Measurements from ENCODE around the gene DAB1. TPM values are rescaled to one million over a fixed set of nuclear protein-coding genes. Genes with fewer than 3 reads are reported as not detected.

The DAB1 gene
- total RNA-seq, 3 donors from 2014 or later = 0.61 to 2.0 (median 0.92) TPM

DNA sequence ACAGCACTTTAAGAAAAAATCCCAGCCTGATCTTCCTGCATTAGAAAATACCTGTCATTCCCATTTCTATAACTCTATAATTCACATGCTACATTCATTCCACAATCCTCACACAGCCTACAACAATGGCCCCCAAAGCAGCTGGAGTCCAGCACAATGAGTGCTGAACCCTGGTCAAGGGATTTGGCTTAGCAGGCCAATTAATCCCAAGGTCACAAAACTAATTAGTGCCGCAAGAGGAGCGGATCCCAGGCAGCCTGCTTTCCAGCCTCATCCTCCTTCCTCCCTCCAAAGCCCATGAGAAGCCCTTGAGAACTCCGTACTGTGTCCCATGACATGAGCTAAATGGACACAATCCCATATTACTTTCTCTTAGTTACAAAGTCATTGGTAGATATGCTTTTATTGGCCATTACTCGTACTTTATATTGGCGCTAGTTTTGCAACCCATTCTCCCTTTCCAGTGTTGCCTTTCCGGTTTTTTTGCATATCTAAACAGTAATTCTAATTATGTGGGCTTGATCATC, 94.8 kb downstream of the DAB1 start:
- intact Hi-C loops (cut with DNase I, micrococcal nuclease) = no loop called here
- TF ChIP-seq, protein P1, sequence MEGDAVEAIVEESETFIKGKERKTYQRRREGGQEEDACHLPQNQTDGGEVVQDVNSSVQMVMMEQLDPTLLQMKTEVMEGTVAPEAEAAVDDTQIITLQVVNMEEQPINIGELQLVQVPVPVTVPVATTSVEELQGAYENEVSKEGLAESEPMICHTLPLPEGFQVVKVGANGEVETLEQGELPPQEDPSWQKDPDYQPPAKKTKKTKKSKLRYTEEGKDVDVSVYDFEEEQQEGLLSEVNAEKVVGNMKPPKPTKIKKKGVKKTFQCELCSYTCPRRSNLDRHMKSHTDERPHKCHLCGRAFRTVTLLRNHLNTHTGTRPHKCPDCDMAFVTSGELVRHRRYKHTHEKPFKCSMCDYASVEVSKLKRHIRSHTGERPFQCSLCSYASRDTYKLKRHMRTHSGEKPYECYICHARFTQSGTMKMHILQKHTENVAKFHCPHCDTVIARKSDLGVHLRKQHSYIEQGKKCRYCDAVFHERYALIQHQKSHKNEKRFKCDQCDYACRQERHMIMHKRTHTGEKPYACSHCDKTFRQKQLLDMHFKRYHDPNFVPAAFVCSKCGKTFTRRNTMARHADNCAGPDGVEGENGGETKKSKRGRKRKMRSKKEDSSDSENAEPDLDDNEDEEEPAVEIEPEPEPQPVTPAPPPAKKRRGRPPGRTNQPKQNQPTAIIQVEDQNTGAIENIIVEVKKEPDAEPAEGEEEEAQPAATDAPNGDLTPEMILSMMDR (IDR thresholded peaks at IDR 0.05) = no peak
- DNase-seq (no peak), ATAC-seq (no peak)
- H3K4me1 ChIP-seq (ENCODE audit: low read depth) = no peaks in the 10 kb centered on the region
- H3K36me3 ChIP-seq (ENCODE audit: low read depth) = no peaks in the 10 kb centered on the region
- no peak overlapping the region for H3K4me3 ChIP-seq
- no peaks in the 10 kb centered on the region for H3K9me3 ChIP-seq

DNA sequence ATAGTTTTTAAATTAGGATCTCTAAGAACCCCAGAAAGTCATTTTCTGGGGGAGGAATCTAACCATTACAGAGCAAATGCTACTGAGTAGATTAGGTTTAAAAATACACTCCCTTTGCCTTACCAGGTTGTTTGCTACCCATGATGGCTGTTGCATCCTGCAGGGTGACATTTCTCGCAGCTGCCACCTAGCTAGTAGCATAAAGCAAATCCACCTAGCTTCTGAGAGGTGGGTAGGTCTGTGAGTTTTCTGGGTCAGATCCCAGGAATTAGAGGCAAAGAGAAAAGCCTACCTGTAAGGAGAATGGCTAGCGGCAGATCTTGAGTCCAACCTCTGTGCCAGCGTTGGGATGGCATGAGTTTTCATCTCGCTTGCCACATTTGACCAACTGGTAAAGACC, 95.9 kb downstream of the DAB1 start:
- ATAC-seq (no peak), DNase-seq (no peak)
- Histone ChIP-seq H3K36me3 (ENCODE audit: low read depth) (no peaks in the 10 kb centered on the region), H3K4me1 (ENCODE audit: low read depth) (no peaks in the 10 kb centered on the region), H3K9me3 (no peaks in the 10 kb centered on the region), H3K4me3 (no peak overlapping the region)
- TF ChIP-seq, protein P1 (IDR thresholded peaks at IDR 0.05) = no peak
- intact Hi-C loops (cut with DNase I, micrococcal nuclease) = no loop called here

DNA sequence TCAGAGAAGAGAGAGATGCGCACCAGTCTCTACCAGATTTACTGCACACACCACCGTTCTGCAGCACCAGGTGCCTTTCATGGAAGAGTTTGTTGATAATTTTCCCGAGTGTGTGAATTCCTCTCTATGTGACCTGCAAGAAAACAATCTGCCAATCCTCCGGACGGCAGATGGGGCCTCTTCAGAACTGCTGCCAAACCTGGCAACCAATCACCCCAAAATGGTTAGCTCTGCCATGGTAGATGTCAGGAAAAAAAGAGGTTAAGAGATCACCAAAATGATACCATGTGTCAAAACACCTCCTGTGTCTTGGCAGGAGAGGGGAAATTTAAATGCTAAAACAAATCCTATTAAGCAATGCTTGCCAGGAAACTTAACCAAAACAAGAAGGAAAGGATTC, 96.5 kb downstream of the DAB1 start:
- Histone ChIP-seq H3K4me3 (no peak overlapping the region), H3K36me3 (ENCODE audit: low read depth) (no peaks in the 10 kb centered on the region), H3K4me1 (ENCODE audit: low read depth) (no peaks in the 10 kb centered on the region), H3K9me3 (no peaks in the 10 kb centered on the region)
- intact Hi-C loops (cut with DNase I, micrococcal nuclease) = no loop called here
- TF ChIP-seq, protein P1 (IDR thresholded peaks at IDR 0.05) = no peak
- ATAC-seq = no peak
- no peak for DNase-seq

DNA sequence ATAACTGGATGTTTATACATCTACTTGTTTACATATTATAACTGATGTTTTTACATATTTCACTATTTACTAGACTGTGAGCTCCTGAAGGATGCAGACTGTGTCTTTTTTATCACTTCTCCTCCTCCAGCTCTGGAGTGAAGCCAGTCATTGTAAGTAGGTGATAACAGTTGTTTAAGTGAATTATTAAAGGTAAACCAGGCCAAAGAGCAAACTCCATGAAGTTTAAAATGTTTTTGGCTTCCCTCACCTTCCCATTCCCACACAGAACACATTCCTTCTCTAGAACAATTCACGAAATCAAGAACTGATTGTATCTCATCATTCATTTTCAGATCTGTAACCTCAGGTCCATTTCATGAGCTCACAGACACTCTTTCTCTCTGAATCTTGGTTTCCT, 98.3 kb downstream of the DAB1 start:
- Histone ChIP-seq H3K9me3 (no peaks in the 10 kb centered on the region), H3K4me1 (ENCODE audit: low read depth) (no peaks in the 10 kb centered on the region), H3K4me3 (no peak overlapping the region), H3K36me3 (ENCODE audit: low read depth) (no peaks in the 10 kb centered on the region)
- TF ChIP-seq, protein P1 (IDR thresholded peaks at IDR 0.05) = no peak
- DNase-seq (no peak), ATAC-seq (no peak)
- intact Hi-C loops (cut with DNase I, micrococcal nuclease) = no loop called here

DNA sequence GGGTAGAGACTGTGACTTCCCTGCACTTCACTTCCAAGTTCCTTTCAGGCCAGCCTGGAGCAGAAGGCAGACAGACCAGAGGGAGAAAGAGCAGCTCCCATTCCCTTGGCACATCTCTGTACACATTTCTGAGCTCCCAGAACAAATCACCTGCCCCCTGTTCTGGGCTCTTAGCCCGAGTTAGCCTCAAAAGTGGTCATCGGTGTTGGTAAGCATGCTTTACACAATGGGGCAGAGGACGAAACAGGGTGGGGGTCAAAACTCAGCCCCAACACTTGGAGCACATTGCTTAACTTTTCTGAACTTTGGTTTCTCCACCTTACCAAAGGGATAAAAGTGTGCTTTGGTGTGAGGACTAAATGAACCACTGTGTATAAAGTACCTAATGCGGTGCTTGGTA, 98.7 kb downstream of the DAB1 start:
- no peaks in the 10 kb centered on the region for H3K9me3 ChIP-seq
- no peak overlapping the region for H3K4me3 ChIP-seq
- H3K4me1 ChIP-seq (ENCODE audit: low read depth) = no peaks in the 10 kb centered on the region
- intact Hi-C loops (cut with DNase I, micrococcal nuclease) = no loop called here
- ATAC-seq = no peak
- no peaks in the 10 kb centered on the region for H3K36me3 ChIP-seq (ENCODE audit: low read depth)
- DNase-seq = no peak
- TF ChIP-seq, protein P1 (IDR thresholded peaks at IDR 0.05) = no peak

DNA sequence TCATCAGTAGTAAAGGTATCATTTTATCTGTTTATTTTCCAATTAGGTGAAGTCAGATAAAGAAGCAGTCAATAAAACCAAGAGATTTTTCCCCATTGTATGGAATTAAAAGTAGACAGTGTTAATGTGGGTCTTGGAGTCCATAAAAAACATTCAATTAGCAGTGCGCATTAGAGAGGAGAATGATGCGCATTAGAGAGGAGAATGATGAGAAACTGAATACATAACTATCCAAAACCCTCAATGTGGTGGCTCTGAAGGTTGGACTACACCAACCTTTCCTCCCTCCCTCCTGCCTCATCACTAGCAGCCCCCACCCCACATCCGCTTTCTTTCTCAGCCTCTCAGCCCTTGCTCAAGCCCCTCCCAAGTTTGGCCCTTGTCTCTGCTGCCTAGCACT, 99.5 kb downstream of the DAB1 start:
- intact Hi-C loops (cut with DNase I, micrococcal nuclease) = no loop called here
- Histone ChIP-seq H3K9me3 (no peaks in the 10 kb centered on the region), H3K4me3 (no peak overlapping the region), H3K36me3 (ENCODE audit: low read depth) (no peaks in the 10 kb centered on the region), H3K4me1 (ENCODE audit: low read depth) (no peaks in the 10 kb centered on the region)
- DNase-seq = no peak
- ATAC-seq = no peak
- TF ChIP-seq, protein P1 (IDR thresholded peaks at IDR 0.05) = no peak
